Pancreas (tissue), 10 donors: Measurements from ENCODE around the gene SEC31B. TPM values are rescaled to one million over a fixed set of nuclear protein-coding genes. Genes with fewer than 3 reads are reported as not detected.
A peak's percentile ranks its signal among the peaks of the same experiment; 100 is the strongest.

Source experiments
- ATAC-seq, 4 donors: fragments of 200-7000 bp; cut with Tn5 transposase; one replicate each; pipeline versions ENCODE4 v1.8.0 to v1.9.1; 2020; ENCODE audit warnings: mild to moderate bottlenecking in 4 of 4, moderate library complexity in 4 of 4
- DNase-seq, 6 donors: peaks; one replicate each; pipeline ENCODE4 v3.0.0-alpha.2; 2020
- FAIRE-seq: peaks from 2 replicates; lab custom pipeline; 2012; peaks lifted over from hg19 to GRCh38; lab: Jason Lieb, UNC
- H3K27ac ChIP-seq, 4 donors: fragments of 200-600 bp; sonication (generic); 1 replicate in 3 of 4; 2 replicates in 1 of 4; pipeline versions ENCODE4 v1.5.0 to v1.8.0; 2020
- H3K27me3 ChIP-seq, 4 donors: fragments of 200-600 bp; one replicate each; pipeline ENCODE4 v1.8.0; 2021
- H3K36me3 ChIP-seq, 3 donors: fragments of 200-600 bp; sonication (generic) in 1 of 3; one replicate each; pipeline versions ENCODE4 v1.5.0 to v1.8.0; 2020 to 2021
- H3K4me1 ChIP-seq, 3 donors: fragments of 200-600 bp; one replicate each; pipeline ENCODE4 v1.8.0; 2021
- H3K4me3 ChIP-seq, 4 donors: fragments of 200-600 bp; sonication (generic) in 2 of 4; one replicate each; pipeline versions ENCODE4 v1.5.0 to v1.8.0; 2020 to 2021
- H3K9me3 ChIP-seq, 4 donors: fragments of 200-600 bp; one replicate each; pipeline ENCODE4 v1.8.0; 2021
- CTCF ChIP-seq, 4 donors: fragments of 200-600 bp; sonication (generic) in 3 of 4; IDR thresholded peaks; one replicate each; pipeline versions ENCODE4 v1.5.0 to v1.8.0; 2021; ENCODE audit warnings: antibody characterized with exemption in 4 of 4
- WGBS, 2 donors: extraction: QIAGEN DNeasy Blood & Tissue Kit; methylation state at CpG; one replicate each; pipeline ENCODE4 v1.1.7; 2013; 5-methylcytosine and 5-hydroxymethylcytosine counted together
- intact Hi-C, 3 donors: fragments of 100-400 bp; cut with DNase I; formaldehyde crosslinking; loops; one replicate each; pipeline versions ENCODE4 v1.11.1 to v1.14.2; 2022
- polyA plus RNA-seq, 2 donors: library from polyadenylated mRNA; stranded (reverse); fragments of 200-250 nt; gene quantifications; one replicate each; pipeline ENCODE4 v1.2.3, GENCODE V29; 2013
- total RNA-seq, 6 donors: library from RNA; stranded (reverse); fragmentation: NEBNext Ultra II Directional in 4 of 6; extraction: Animal tissue kit (Norgen Biotek cat#: 25700) in 4 of 6; gene quantifications; one replicate each; pipeline versions ENCODE4 v1.2.1 to v1.2.4, GENCODE V29; 2021 to 2023
- donor health status: healthy with polysubstance abuse.
- donor health status: DM: no; HTN: no; CAD: no; lungs with moderate emphysema.
- donor health status: DM: no; HTN: no; CAD: no.
- donor health status: control.
- donor health status: control.
- donor health status: Bipolar disorder and iron deficiency.
- donor health status: DM: yes; HTN: yes; CAD: no.
- donor health status: DM: no; HTN: no; CAD: no.
- donor health status: DM: no; HTN: no; CAD: no.
- donor health status: DM: yes; HTN: yes; CAD: no.

Gene SEC31B
- total and polyA plus RNA-seq, 8 donors: 1.8 to 14.4 (median 2.4) TPM

- intact Hi-C loops: loop anchor here in 2 of 3 donors (5.0 to 10.0 kb wide), 4 partner anchors 182 to 322 kb away; partner anchors contain the start of gene PAX2 (in 1 of the 2)
- FAIRE-seq: no peak
- 92 to 95% methylated on average over 1 of the region's 1 CpG for WGBS, 2 donors
Observed at GRCh38 chr10:100560248-100560647, 40.6 kb upstream of the SEC31B start.

GRCh38 chr10:100554902-100555301 is 35.2 kb upstream of the SEC31B start:
- Histone ChIP-seq H3K4me3 (no peak overlapping the region), H3K27me3 (no peaks in the 10 kb centered on the region), H3K27ac (no peak overlapping the region), H3K4me1 (peaks cover 0 to 7% (median 6%) of the 10 kb centered on the region in 3 donors), H3K9me3 (no peaks in the 10 kb centered on the region), H3K36me3 (peaks cover 0 to 3% (median 0%) of the 10 kb centered on the region in 3 donors)
- intact Hi-C loops: no loop called here
- no peak for TF ChIP-seq CTCF (IDR thresholded peaks at IDR 0.05)
- no peak for DNase-seq
- peak; percentile 81 to 97 (median 84) for ATAC-seq
- FAIRE-seq: no peak
- WGBS, 2 donors: 16 to 24% methylated on average over 2 of the region's 2 CpGs

More at GRCh38 chr10:100560248-100560647, 40.6 kb upstream of the SEC31B start:
- DNase-seq (no peak), ATAC-seq (no peak)
- H3K9me3 ChIP-seq: no peaks in the 10 kb centered on the region
- no peak overlapping the region for H3K4me3 ChIP-seq
- peaks cover 0 to 9% (median 0%) of the 10 kb centered on the region in 4 donors for H3K27me3 ChIP-seq
- peaks cover 0 to 11% (median 0%) of the 10 kb centered on the region in 3 donors for H3K4me1 ChIP-seq
- H3K27ac ChIP-seq: no peak overlapping the region
- no peak for TF ChIP-seq CTCF (IDR thresholded peaks at IDR 0.05)
- no peaks in the 10 kb centered on the region for H3K36me3 ChIP-seq

GRCh38 chr10:100553929-100554328 is 34.3 kb upstream of the SEC31B start:
- intact Hi-C loops: no loop called here
- no peak for FAIRE-seq
- no peak for ATAC-seq
- no peak for TF ChIP-seq CTCF (IDR thresholded peaks at IDR 0.05)
- no peaks in the 10 kb centered on the region for H3K9me3 ChIP-seq
- no peak for DNase-seq
- WGBS, 2 donors: 90 to 94% methylated on average over 3 of the region's 3 CpGs
- H3K27ac ChIP-seq: no peak overlapping the region
- H3K27me3 ChIP-seq: no peaks in the 10 kb centered on the region
- H3K4me1 ChIP-seq: peaks cover 0 to 7% (median 6%) of the 10 kb centered on the region in 3 donors
- no peak overlapping the region for H3K4me3 ChIP-seq
- H3K36me3 ChIP-seq: peaks cover 0 to 4% (median 0%) of the 10 kb centered on the region in 3 donors

DNA sequence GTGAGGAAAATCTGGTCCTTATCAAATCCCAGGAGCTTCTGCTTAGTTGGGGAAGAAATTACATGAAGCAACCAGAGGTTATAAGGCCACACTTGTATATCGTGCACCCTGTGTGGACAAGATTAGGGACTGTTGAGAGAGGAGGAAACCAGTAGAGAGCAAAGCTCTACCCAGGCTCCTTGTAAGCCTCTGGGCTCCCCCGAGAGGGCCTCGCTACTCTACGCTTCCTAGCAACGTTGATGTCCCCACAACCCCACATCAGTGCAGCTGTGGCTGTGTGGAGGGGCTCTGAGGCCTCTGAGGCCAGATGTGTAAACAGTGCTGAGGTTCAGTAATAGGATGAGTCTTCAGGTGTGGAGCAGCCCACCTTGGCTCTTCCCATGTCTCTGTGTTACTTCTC is 32.1 kb upstream of the SEC31B start:
- WGBS, 2 donors: 76 to 80% methylated on average over 5 of the region's 5 CpGs
- Histone ChIP-seq H3K27me3 (no peaks in the 10 kb centered on the region), H3K4me3 (no peak overlapping the region), H3K4me1 (peaks cover 0 to 7% (median 6%) of the 10 kb centered on the region in 3 donors), H3K27ac (no peak overlapping the region), H3K36me3 (peaks cover 0 to 23% (median 11%) of the 10 kb centered on the region in 3 donors), H3K9me3 (no peaks in the 10 kb centered on the region)
- intact Hi-C loops: no loop called here
- no peak for TF ChIP-seq CTCF (IDR thresholded peaks at IDR 0.05)
- DNase-seq (no peak), ATAC-seq (no peak), FAIRE-seq (no peak)

GRCh38 chr10:100551196-100551595 is 31.5 kb upstream of the SEC31B start:
- no peak for ATAC-seq
- DNase-seq: no peak
- intact Hi-C loops: no loop called here
- no peak for TF ChIP-seq CTCF (IDR thresholded peaks at IDR 0.05)
- Histone ChIP-seq H3K4me3 (no peak overlapping the region), H3K4me1 (peaks cover 0 to 7% (median 6%) of the 10 kb centered on the region in 3 donors), H3K9me3 (no peaks in the 10 kb centered on the region), H3K27ac (no peak overlapping the region), H3K36me3 (peaks cover 0 to 27% (median 11%) of the 10 kb centered on the region in 3 donors), H3K27me3 (no peaks in the 10 kb centered on the region)
- FAIRE-seq: no peak
- WGBS, 2 donors: 80 to 84% methylated on average over 4 of the region's 4 CpGs
